H9 (cell line): ENCODE results near the gene SSX2IP. TPM values are rescaled to one million over a fixed set of nuclear protein-coding genes. Genes with fewer than 3 reads are reported as not detected.

ENCODE experiments used
- DNase-seq: peaks from one replicate; pipeline ENCODE4 v3.0.0-alpha.2; 2017
- H2AFZ ChIP-seq: one replicate; pipeline ENCODE4 v1.6.1; 2013; ENCODE audit warnings: mild to moderate bottlenecking, low read length, control low read depth, moderate library complexity
- H2AK5ac ChIP-seq: 2 replicates; pipeline ENCODE4 v1.6.1; 2013; ENCODE audit warnings: low read length, control low read depth, mixed read lengths; ENCODE audit not compliant: insufficient read length
- H2BK120ac ChIP-seq: one replicate; pipeline ENCODE4 v1.6.1; 2013; ENCODE audit warnings: low read depth, mild to moderate bottlenecking, low read length, control low read depth, inconsistent platforms; ENCODE audit not compliant: poor library complexity, severe bottlenecking
- H2BK12ac ChIP-seq: 2 replicates; pipeline ENCODE4 v1.6.1; 2013; ENCODE audit warnings: low read length, control low read depth, mixed read lengths, low read depth; ENCODE audit not compliant: insufficient read length
- H2BK15ac ChIP-seq: 2 replicates; pipeline ENCODE4 v1.6.1; 2013; ENCODE audit warnings: low read depth, low read length, control low read depth
- H2BK20ac ChIP-seq: one replicate; pipeline ENCODE4 v1.6.1; 2013; ENCODE audit warnings: low read depth, mild to moderate bottlenecking, low read length, control low read depth, inconsistent platforms; ENCODE audit not compliant: poor library complexity, severe bottlenecking
- H2BK5ac ChIP-seq: 2 replicates; pipeline ENCODE4 v1.6.1; 2013; ENCODE audit warnings: low read length, control low read depth, mixed read lengths; ENCODE audit not compliant: insufficient read length
- H3K14ac ChIP-seq: 2 replicates; pipeline ENCODE4 v1.6.1; 2013; ENCODE audit warnings: low read length, control low read depth; ENCODE audit not compliant: insufficient read depth
- H3K18ac ChIP-seq: 2 replicates; pipeline ENCODE4 v1.6.1; 2013; ENCODE audit warnings: low read depth, mild to moderate bottlenecking, mixed read lengths, low read length, control low read depth; ENCODE audit not compliant: insufficient read length
- H3K23ac ChIP-seq: 2 replicates; pipeline ENCODE4 v1.6.1; 2013; ENCODE audit warnings: low read length, control low read depth, mixed read lengths, low read depth; ENCODE audit not compliant: insufficient read length
- H3K23me2 ChIP-seq: 2 replicates; pipeline ENCODE4 v1.6.1; 2013; ENCODE audit warnings: low read depth, mild to moderate bottlenecking, mixed read lengths, low read length, control low read depth; ENCODE audit not compliant: insufficient read length, poor library complexity, severe bottlenecking
- H3K27ac ChIP-seq: 2 replicates; pipeline ENCODE4 v1.5.1; 2013; ENCODE audit warnings: low read length, control low read depth, mixed read lengths, low read depth; ENCODE audit not compliant: insufficient read length
- H3K27me3 ChIP-seq: 2 replicates; pipeline ENCODE4 v1.6.1; 2013; ENCODE audit warnings: low read length, control low read depth, inconsistent platforms; ENCODE audit not compliant: insufficient read depth
- H3K4ac ChIP-seq: 2 replicates; pipeline ENCODE4 v1.6.1; 2013; ENCODE audit warnings: low read depth, mild to moderate bottlenecking, control low read depth, inconsistent platforms, low read length, moderate library complexity
- H3K4me1 ChIP-seq: 2 replicates; pipeline ENCODE4 v1.6.1; 2013; ENCODE audit warnings: low read length, control low read depth, inconsistent platforms; ENCODE audit not compliant: insufficient read depth
- H3K4me2 ChIP-seq: 2 replicates; pipeline ENCODE4 v1.6.1; 2013; ENCODE audit warnings: low read length, control low read depth, mixed read lengths; ENCODE audit not compliant: insufficient read length, insufficient read depth
- H3K56ac ChIP-seq: 2 replicates; pipeline ENCODE4 v1.6.1; 2013; ENCODE audit warnings: low read depth, mild to moderate bottlenecking, mixed read lengths, low read length, control low read depth; ENCODE audit not compliant: insufficient read length
- H3K79me1 ChIP-seq: 2 replicates; pipeline ENCODE4 v1.6.1; 2013; ENCODE audit warnings: low read depth, mild to moderate bottlenecking, moderate library complexity, low read length, control low read depth, inconsistent platforms; ENCODE audit not compliant: insufficient read depth, poor library complexity, severe bottlenecking
- H3K79me2 ChIP-seq: 2 replicates; pipeline ENCODE4 v1.6.1; 2013; ENCODE audit warnings: low read length, control low read depth, inconsistent platforms; ENCODE audit not compliant: insufficient read depth
- H3K9ac ChIP-seq: 2 replicates; pipeline ENCODE4 v1.6.1; 2013; ENCODE audit warnings: low read length, control low read depth, mixed read lengths; ENCODE audit not compliant: insufficient read length; ENCODE audit errors: extremely low read depth
- H3K9me3 ChIP-seq: one replicate; pipeline ENCODE4 v1.6.1; 2013; ENCODE audit warnings: low read depth, low read length, inconsistent platforms; ENCODE audit not compliant: control insufficient read depth
- H3T11ph ChIP-seq: one replicate; pipeline ENCODE4 v1.6.1; 2013; ENCODE audit warnings: mild to moderate bottlenecking, low read length, control low read depth, inconsistent platforms
- H4K20me1 ChIP-seq: one replicate; pipeline ENCODE4 v1.6.1; 2013; ENCODE audit not compliant: control insufficient read depth, insufficient read length, insufficient read depth
- H4K5ac ChIP-seq: 2 replicates; pipeline ENCODE4 v1.6.1; 2013; ENCODE audit warnings: low read depth, mild to moderate bottlenecking, mixed read lengths, low read length, control low read depth; ENCODE audit not compliant: insufficient read length
- H4K8ac ChIP-seq: replicated peaks from 2 replicates; pipeline ENCODE4 v1.6.1; 2013; ENCODE audit warnings: low read length, control low read depth, mixed read lengths, low read depth; ENCODE audit not compliant: insufficient read length
- H4K91ac ChIP-seq: 2 replicates; pipeline ENCODE4 v1.6.1; 2013; ENCODE audit warnings: low read depth, mild to moderate bottlenecking, moderate library complexity, mixed read lengths, low read length, control low read depth; ENCODE audit not compliant: insufficient read length
- H3K27ac Mint-ChIP-seq, 3 experiments: 2 replicates in 2 of 3; 3 replicates in 1 of 3; pipeline ENCODE4 v1.8.0; 2020 to 2021; ENCODE audit warnings: mixed read lengths in 3 of 3, mild to moderate bottlenecking in 1 of 3, moderate library complexity in 1 of 3
- H3K27me3 Mint-ChIP-seq: 2 replicates; pipeline ENCODE4 v1.8.0; 2021; ENCODE audit warnings: low read depth, mild to moderate bottlenecking, moderate library complexity, mixed read lengths
- H3K36me3 Mint-ChIP-seq, 3 experiments: 2 replicates in 2 of 3; 3 replicates in 1 of 3; pipeline ENCODE4 v1.8.0; 2020 to 2021; ENCODE audit warnings: low read depth in 3 of 3, mixed read lengths in 3 of 3; ENCODE audit not compliant: insufficient read depth in 1 of 3
- H3K4me1 Mint-ChIP-seq, 2 experiments: 2 replicates each; pipeline ENCODE4 v1.8.0; 2020; ENCODE audit warnings: mixed read lengths in 2 of 2
- H3K4me3 Mint-ChIP-seq, 2 experiments: 2 replicates in 1 of 2; 3 replicates in 1 of 2; pipeline ENCODE4 v1.8.0; 2020 to 2021; ENCODE audit warnings: mild to moderate bottlenecking in 2 of 2, mixed read lengths in 2 of 2, moderate library complexity in 1 of 2
- H3K9me3 Mint-ChIP-seq, 2 experiments: 2 replicates in 1 of 2; 3 replicates in 1 of 2; pipeline ENCODE4 v1.8.0; 2020; ENCODE audit warnings: mild to moderate bottlenecking in 2 of 2, mixed read lengths in 2 of 2, moderate library complexity in 1 of 2
- CTCF ChIP-seq: fragments of 200-600 bp; sonication (generic); conservative IDR thresholded peaks from 3 replicates; pipeline ENCODE4 v1.8.0; 2021; ENCODE audit warnings: antibody characterized with exemption, mild to moderate bottlenecking
- WGBS: extraction: QIAGEN DNeasy Blood & Tissue Kit; methylation state at CpG from one replicate; pipeline ENCODE4 v1.1.7; 2013; ENCODE audit warnings: missing lambda C conversion rate, low lambda C conversion rate, mixed read lengths; ENCODE audit not compliant: insufficient read length; ENCODE audit errors: extremely low coverage; 5-methylcytosine and 5-hydroxymethylcytosine counted together
- total RNA-seq: library from RNA; stranded (reverse); gene quantifications from 2 replicates; pipeline ENCODE4 v1.2.1, GENCODE V29; 2021

SSX2IP gene
- total RNA-seq, 1 experiment from 2014 or later, result 19.6 TPM

GRCh38 chr1:84702143-84702542 lies 11.9 kb upstream of the SSX2IP start:
- Histone ChIP-seq H3K27ac (no peak overlapping the region), H3K9ac (no peak overlapping the region), H3T11ph (no peak overlapping the region), H3K23ac (no peak overlapping the region), H3K79me2 (no peaks in the 10 kb centered on the region), H3K4me2 (no peak overlapping the region), H3K23me2 (no peaks in the 10 kb centered on the region), H2BK12ac (no peak overlapping the region), H2BK15ac (no peak overlapping the region), H4K20me1 (no peaks in the 10 kb centered on the region), H4K5ac (no peak overlapping the region), H2BK120ac (no peak overlapping the region), H3K4me1 (peaks cover 15% of the 10 kb centered on the region; the same call in 1 of the 2 replicates), H4K8ac (no peak overlapping the region), H2BK5ac (no peak overlapping the region), H3K9me3 (no peaks in the 10 kb centered on the region), H3K14ac (no peak overlapping the region), H3K56ac (no peak overlapping the region), H3K18ac (no peak overlapping the region), H4K91ac (no peak overlapping the region), H3K79me1 (no peaks in the 10 kb centered on the region), H2BK20ac (no peak overlapping the region), H2AK5ac (no peak overlapping the region), H2AFZ (no peak overlapping the region), H3K27me3 (no peaks in the 10 kb centered on the region), H3K4ac (no peak overlapping the region)
- WGBS, result no CpG with 5 or more reads among the region's 1 CpG
- Mint-ChIP-seq H3K9me3 (no peaks in the 10 kb centered on the region), H3K4me1 (peaks cover 36 to 43% of the 10 kb centered on the region in 2 experiments), H3K36me3 (no peaks in the 10 kb centered on the region), H3K4me3 (no peak overlapping the region), H3K27ac (0 out of 7 replicates have a peak overlapping the region, but pooled peaks of 1 of the 3 experiments have one; percentile 0), H3K27me3 (no peaks in the 10 kb centered on the region)
- DNase-seq, result no peak
- no peak for TF ChIP-seq CTCF
